Rectal smooth muscle tissue (tissue), 1 donor: ENCODE measurements around the gene FN1.

ENCODE experiments used
- H3K27ac ChIP-seq: one replicate; pipeline ENCODE4 v1.7.0; 2013; ENCODE audit warnings: low read depth, low read length, inconsistent platforms
- H3K27me3 ChIP-seq: one replicate; pipeline ENCODE4 v1.7.0; 2013; ENCODE audit warnings: low read length; ENCODE audit not compliant: control insufficient read depth, insufficient read depth
- H3K36me3 ChIP-seq: one replicate; pipeline ENCODE4 v1.7.0; 2013; ENCODE audit warnings: low read length; ENCODE audit not compliant: control insufficient read depth, insufficient read depth
- H3K4me1 ChIP-seq: one replicate; pipeline ENCODE4 v1.7.0; 2013; ENCODE audit warnings: low read length; ENCODE audit not compliant: control insufficient read depth, insufficient read depth
- H3K4me3 ChIP-seq: one replicate; pipeline ENCODE4 v1.7.0; 2013; ENCODE audit warnings: low read length
- H3K9ac ChIP-seq: one replicate; pipeline ENCODE4 v1.7.0; 2013; ENCODE audit warnings: low read length

The FN1 gene

DNA sequence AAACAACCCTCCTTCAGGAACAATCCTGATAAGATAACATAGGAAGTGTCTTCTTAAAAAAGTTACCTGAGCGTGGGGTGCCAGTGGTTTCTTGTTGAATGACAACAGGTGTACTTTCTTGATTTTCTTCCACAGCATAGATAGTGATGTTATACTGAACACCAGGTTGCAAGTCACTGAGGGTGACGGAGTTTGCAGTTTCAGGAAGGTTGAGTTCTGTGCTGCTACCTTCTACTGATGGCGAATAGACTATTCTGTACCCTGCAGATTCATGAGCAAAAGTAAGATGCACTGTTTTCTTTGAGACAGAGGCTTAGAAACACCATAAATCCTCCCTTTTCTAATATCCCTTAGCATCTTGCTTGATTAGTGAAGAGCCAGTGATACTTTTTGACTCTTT lies 28.8 kb downstream of the FN1 start:
- H3K4me1 ChIP-seq, result peaks cover 4% of the 10 kb centered on the region
- H3K36me3 ChIP-seq, result peaks cover 22% of the 10 kb centered on the region
- H3K27me3 ChIP-seq, result no peaks in the 10 kb centered on the region
- no peak overlapping the region for H3K4me3 ChIP-seq
- H3K9ac ChIP-seq, result no peak overlapping the region
- no peak overlapping the region for H3K27ac ChIP-seq

DNA sequence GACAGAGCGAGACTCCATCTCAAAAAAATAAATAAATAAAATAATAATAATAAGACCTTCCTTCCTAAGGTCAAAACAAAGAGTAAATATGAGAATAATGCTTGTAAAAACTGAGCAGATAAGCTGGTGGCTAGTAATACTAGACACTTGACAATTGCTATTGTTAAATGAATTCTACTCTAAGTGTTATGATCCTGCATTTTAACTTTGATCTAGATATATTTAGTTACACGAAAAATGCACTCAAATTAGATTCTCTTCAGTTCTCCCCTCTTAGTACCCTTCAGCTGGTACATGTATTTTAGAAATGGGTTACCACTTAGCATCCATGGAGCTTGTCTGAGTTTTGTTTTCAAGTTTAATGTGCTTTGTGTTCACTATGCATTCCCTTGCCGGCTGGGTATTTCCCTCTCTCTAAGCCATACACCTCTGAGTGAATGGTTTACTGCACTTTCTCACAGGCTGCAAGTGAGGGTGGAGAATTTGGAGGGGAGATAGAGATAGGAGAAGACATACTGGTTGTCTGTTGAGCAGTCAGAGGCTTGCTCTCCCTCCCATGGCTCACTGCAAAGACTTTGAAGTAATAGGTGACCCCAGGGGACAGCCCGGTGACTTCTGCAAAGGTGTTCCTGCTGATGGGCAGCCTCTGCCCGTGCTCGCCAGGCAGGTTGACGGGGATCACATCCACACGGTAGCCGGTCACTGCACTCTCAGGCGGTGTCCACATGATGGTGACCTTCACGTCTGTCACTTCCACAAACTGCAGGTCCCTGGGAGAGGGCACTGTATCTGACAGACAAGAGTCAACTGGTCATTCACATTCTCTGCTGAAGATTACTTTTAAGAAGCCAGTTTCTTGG lies 29.9 kb downstream of the FN1 start:
- Histone ChIP-seq H3K4me1 (peaks cover 4% of the 10 kb centered on the region), H3K4me3 (no peak overlapping the region), H3K9ac (no peak overlapping the region), H3K27me3 (no peaks in the 10 kb centered on the region), H3K27ac (no peak overlapping the region), H3K36me3 (peaks cover 22% of the 10 kb centered on the region)

GRCh38 chr2:215404348-215405012 lies 31.4 kb downstream of the FN1 start:
- Histone ChIP-seq H3K27me3 (no peaks in the 10 kb centered on the region), H3K27ac (peak overlapping the region; percentile 11), H3K9ac (no peak overlapping the region), H3K4me1 (peaks cover 6% of the 10 kb centered on the region), H3K4me3 (no peak overlapping the region), H3K36me3 (peaks cover 18% of the 10 kb centered on the region)

- Histone ChIP-seq H3K4me1 (peaks cover 8% of the 10 kb centered on the region), H3K27me3 (no peaks in the 10 kb centered on the region), H3K27ac (no peak overlapping the region), H3K9ac (no peak overlapping the region), H3K4me3 (no peak overlapping the region), H3K36me3 (peaks cover 18% of the 10 kb centered on the region)
Measured at GRCh38 chr2:215403441-215404347, 32.2 kb downstream of the FN1 start.

DNA sequence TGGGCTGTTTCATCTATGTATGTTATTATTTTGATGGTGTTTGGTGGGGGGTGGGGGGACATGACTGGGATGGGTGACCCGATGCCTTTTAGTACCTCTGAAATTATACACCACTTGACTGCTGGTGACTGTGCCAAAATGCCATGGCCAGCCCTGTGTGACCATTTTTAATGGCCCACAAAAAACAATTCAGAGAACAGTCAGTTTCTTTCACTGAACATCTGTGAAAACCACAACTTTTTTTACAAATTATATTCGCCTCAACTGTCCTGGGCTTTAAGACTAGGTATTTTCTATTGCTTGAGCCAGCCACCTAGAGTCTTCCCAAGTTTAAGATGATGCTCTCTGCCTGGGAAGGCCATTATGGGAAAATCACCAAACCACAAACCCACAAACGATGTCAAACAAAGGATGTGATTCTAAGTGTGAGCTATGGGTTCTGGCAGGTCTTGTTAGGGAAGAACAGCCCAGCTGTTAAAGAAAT lies 33.9 kb downstream of the FN1 start:
- H3K4me3 ChIP-seq, result no peak overlapping the region
- H3K27ac ChIP-seq, result peak overlapping the region; percentile 12
- peaks cover 17% of the 10 kb centered on the region for H3K4me1 ChIP-seq
- H3K9ac ChIP-seq, result no peak overlapping the region
- no peaks in the 10 kb centered on the region for H3K27me3 ChIP-seq
- H3K36me3 ChIP-seq, result peaks cover 19% of the 10 kb centered on the region

DNA sequence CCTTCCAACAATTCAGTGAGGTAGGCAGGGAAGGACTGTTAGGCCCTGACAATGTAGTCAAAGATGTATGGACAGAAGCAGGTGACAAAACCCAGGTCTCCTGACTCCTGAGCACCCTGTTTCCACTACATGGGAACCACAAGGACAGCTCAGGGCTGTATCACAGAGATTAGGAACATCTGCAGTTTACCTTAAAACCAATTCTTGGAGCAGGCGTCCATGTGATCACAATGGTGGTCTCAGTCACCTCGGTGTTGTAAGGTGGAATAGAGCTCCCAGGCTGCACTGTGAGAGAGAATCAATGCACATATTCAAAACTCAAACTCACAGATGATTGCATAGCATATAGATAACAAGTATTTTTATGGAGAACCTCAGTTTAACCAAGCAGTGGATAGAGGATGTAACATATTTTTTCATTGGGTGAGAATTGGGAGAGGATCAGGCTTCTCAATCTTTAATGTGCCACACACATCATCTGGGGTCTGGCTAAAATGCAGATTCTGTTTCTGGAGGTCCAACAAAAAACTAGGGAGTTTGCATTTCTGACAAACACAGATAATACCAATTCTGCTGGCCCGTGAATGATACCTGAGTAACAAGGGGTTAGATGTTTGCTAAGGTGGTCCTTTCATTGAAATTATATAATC lies 36.7 kb downstream of the FN1 start:
- Histone ChIP-seq H3K36me3 (peaks cover 16% of the 10 kb centered on the region), H3K4me1 (peaks cover 13% of the 10 kb centered on the region), H3K9ac (no peak overlapping the region), H3K27me3 (no peaks in the 10 kb centered on the region), H3K27ac (peak overlapping the region; percentile 10), H3K4me3 (no peak overlapping the region)

DNA sequence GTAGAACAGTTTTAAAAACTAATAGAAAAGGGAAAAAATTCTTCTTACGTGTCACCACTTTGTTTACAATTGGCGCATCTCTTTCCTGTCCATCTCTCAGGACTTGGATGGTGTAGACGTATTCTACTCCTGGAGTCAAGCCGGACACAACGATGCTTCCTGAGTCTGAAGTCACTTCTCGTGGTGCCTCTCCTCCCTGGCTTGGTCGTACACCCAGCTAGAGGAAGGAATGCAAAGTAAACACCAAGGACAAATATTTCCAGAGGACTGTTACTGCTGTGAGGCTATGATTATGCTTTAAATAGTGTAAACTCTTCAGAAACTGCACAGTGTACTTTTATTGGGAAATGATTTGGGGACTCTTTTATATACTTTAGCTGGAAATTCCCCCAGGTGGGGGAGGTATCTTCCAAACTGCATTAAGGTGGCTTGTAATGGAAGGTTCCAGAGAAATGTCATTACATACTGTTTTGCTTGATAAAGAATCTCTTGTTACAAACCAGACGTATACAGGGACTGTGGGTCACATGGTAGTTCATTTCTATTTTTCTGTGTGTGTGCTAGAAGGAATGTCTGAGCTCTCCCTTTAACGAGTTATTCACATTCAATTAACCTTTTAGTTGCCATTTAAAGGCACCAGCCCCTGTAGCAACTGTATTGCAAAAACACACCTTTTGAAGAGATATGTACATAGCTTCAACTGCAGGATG lies 38.1 kb downstream of the FN1 start:
- peak overlapping the region; percentile 47 for H3K27ac ChIP-seq
- H3K4me3 ChIP-seq, result no peak overlapping the region
- H3K36me3 ChIP-seq, result peaks cover 24% of the 10 kb centered on the region
- no peak overlapping the region for H3K9ac ChIP-seq
- H3K27me3 ChIP-seq, result no peaks in the 10 kb centered on the region
- peaks cover 13% of the 10 kb centered on the region for H3K4me1 ChIP-seq

DNA sequence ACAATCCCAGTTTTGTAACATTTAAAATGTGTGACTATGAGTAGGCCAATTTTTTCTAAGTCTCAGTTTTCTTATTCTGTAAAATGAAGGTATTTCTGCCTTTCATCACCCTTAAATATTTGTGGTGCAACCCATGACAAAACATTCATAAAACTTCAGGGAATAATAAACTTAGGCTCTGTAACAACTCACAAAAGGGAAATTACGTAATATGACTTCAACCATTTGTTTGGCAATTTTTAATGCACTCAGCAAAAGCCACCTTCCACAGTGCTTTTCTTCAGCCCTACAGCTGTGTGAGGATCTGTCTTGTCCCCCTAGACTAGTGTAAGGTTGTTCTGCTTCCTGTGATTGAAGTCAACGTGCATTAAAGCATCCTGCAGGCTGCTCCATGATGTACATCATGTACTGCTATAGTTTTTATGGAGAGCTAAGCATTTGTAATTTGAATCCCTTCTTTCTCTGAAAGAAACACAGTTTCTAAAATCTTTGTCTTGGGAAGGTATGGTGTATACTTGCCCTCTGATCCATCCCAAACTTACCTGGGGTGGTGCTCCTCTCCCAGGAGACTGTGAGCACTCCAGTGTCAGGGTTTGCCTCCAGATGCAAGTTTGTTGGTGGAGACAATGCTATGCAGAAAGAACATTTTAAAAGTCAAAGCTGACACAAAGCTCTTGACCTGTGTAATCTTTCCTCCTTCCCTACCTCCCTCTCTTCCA lies 39.1 kb downstream of the FN1 start:
- Histone ChIP-seq H3K4me3 (no peak overlapping the region), H3K27ac (peak overlapping the region; percentile 21), H3K4me1 (peaks cover 13% of the 10 kb centered on the region), H3K27me3 (no peaks in the 10 kb centered on the region), H3K36me3 (peaks cover 29% of the 10 kb centered on the region), H3K9ac (no peak overlapping the region)

DNA sequence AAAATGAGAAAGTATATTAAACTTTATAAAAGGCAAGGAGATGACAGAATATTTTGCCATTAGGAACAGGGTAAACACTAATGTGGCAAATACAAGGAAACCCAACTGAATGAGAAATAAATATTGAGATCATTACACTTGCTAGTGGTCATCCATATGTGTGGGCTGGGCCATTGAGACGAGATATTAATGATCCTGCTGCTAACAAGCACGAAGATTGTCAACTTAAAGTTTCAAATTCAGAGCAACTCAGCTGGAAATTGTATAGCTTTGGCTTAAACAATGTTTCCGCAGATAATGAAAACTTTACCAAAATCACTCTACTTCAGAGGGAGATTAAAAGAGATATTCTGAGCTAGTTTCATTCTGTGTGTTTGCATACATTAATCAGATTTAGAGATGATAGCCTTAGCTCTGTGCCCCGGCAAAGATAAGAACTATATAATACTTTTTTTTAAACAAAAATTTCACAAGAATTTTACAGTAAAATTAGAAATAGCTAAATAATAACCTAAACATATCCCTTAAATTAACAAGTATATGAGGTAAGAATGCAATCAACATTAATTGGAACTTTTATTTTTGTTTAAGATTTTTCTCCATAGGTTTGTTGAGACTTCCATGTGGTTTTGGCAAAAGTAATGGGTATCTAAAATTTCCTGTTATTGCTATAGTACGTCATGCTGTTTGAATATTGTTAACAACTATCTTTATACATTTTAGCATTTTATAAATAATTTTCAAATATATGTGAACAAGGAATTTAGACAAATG lies 40.0 kb downstream of the FN1 start:
- peaks cover 29% of the 10 kb centered on the region for H3K36me3 ChIP-seq
- no peak overlapping the region for H3K4me3 ChIP-seq
- H3K27me3 ChIP-seq, result no peaks in the 10 kb centered on the region
- H3K27ac ChIP-seq, result no peak overlapping the region
- H3K4me1 ChIP-seq, result peaks cover 13% of the 10 kb centered on the region
- no peak overlapping the region for H3K9ac ChIP-seq

GRCh38 chr2:215394102-215394805 lies 41.6 kb downstream of the FN1 start:
- no peak overlapping the region for H3K9ac ChIP-seq
- H3K36me3 ChIP-seq, result peaks cover 30% of the 10 kb centered on the region
- H3K27ac ChIP-seq, result no peak overlapping the region
- no peaks in the 10 kb centered on the region for H3K27me3 ChIP-seq
- H3K4me3 ChIP-seq, result no peak overlapping the region
- H3K4me1 ChIP-seq, result peaks cover 12% of the 10 kb centered on the region
